Astrocyte of the spinal cord (primary cell): ENCODE results near the gene SPSB3.

Source experiments
- DNase-seq: peaks from one replicate; pipeline ENCODE4 v3.0.0; 2011; ENCODE audit warnings: low read depth, low spot score
- H3K4me3 ChIP-seq: 2 replicates; pipeline ENCODE4 v1.5.1; 2011; ENCODE audit warnings: low read depth, mild to moderate bottlenecking, low read length, moderate library complexity
- CTCF ChIP-seq: IDR thresholded peaks from 2 replicates; pipeline ENCODE4 v1.5.1; 2012; ENCODE audit warnings: low read depth, mild to moderate bottlenecking, low read length, inconsistent platforms
- in situ Hi-C: cut with HindIII; loops from 2 replicates; pipeline ENCODE4 v1.10.0; 2017; ENCODE audit warnings: low sequenced_read_pairs

Gene SPSB3

GRCh38 chr16:1788708-1789100 is 6.3 kb upstream of the SPSB3 start:
- no peak overlapping the region for H3K4me3 ChIP-seq
- in situ Hi-C loops: no loop called here
- no peak for TF ChIP-seq CTCF
- no peak for DNase-seq

- TF ChIP-seq CTCF: no peak
- DNase-seq: no peak
- H3K4me3 ChIP-seq: no peak overlapping the region
- in situ Hi-C loops: no loop called here
These were observed 5.8 kb upstream of the SPSB3 start for GRCh38 chr16:1788095-1788707.

- no peak for DNase-seq
- in situ Hi-C loops: no loop called here
- TF ChIP-seq CTCF: no peak
- H3K4me3 ChIP-seq: no peak overlapping the region
These were observed 5.1 kb upstream of the SPSB3 start for GRCh38 chr16:1787322-1788094.

- no peak overlapping the region for H3K4me3 ChIP-seq
- no peak for DNase-seq
- in situ Hi-C loops: no loop called here
- TF ChIP-seq CTCF: no peak
These were observed 4.6 kb upstream of the SPSB3 start for GRCh38 chr16:1787056-1787321.

- TF ChIP-seq CTCF: no peak
- no peak for DNase-seq
- H3K4me3 ChIP-seq: no peak overlapping the region
- in situ Hi-C loops: no loop called here
These were observed 4.1 kb upstream of the SPSB3 start for GRCh38 chr16:1786242-1787055.

GRCh38 chr16:1785846-1786170 is 3.4 kb upstream of the SPSB3 start:
- in situ Hi-C loops: no loop called here
- no peak for DNase-seq
- no peak for TF ChIP-seq CTCF
- no peak overlapping the region for H3K4me3 ChIP-seq
